HG03378 (cell line): Measurements from ENCODE around the gene ASMTL.
A peak's percentile ranks its signal among the peaks of the same experiment; 100 is the strongest.
"Not testable (repeated sequence)": the region's sequence is repeated elsewhere in the genome, so short reads cannot be mapped to it uniquely, and the experiment has no call there.

ENCODE experiments used
- ATAC-seq: cut with Tn5 transposase; IDR thresholded peaks from one replicate; pipeline ENCODE4 v1.9.1; 2021; ENCODE audit warnings: mild to moderate bottlenecking, moderate library complexity; ENCODE audit not compliant: unreplicated experiment

The ASMTL gene

GRCh38 chrX:1391707-1392375 lies 60.9 kb downstream of the ASMTL start, which contains the start of gene SLC25A6:
TSS of gene SLC25A6 (minus strand) at chrX:1392113. CDS start at chrX:1392009, 104 bp downstream.
- peak; percentile 80 for ATAC-seq

GRCh38 chrX:1391370-1391706 lies 61.4 kb downstream of the ASMTL start:
- peak; percentile 2 for ATAC-seq

- no peak for ATAC-seq
These were observed 61.9 kb downstream of the ASMTL start for GRCh38 chrX:1390621-1391369.

- ATAC-seq, result no peak
These were observed 62.8 kb downstream of the ASMTL start for GRCh38 chrX:1389993-1390285.

- no peak for ATAC-seq
These were observed 63.3 kb downstream of the ASMTL start for GRCh38 chrX:1389181-1389992.

GRCh38 chrX:1388651-1389050 lies 64.1 kb downstream of the ASMTL start:
- ATAC-seq, result no peak

- no peak for ATAC-seq
These were observed 65.5 kb downstream of the ASMTL start for GRCh38 chrX:1387141-1387776.

GRCh38 chrX:1386338-1387127 lies 66.2 kb downstream of the ASMTL start:
- no peak for ATAC-seq

- no peak for ATAC-seq
These were observed 67.2 kb downstream of the ASMTL start for GRCh38 chrX:1385253-1386223.

- ATAC-seq, result no peak
These were observed 68.0 kb downstream of the ASMTL start for GRCh38 chrX:1384658-1385252.

GRCh38 chrX:1380672-1381233 lies 72.0 kb downstream of the ASMTL start:
- no peak for ATAC-seq

- ATAC-seq, result no peak
These were observed 74.4 kb downstream of the ASMTL start for GRCh38 chrX:1378306-1378759.

GRCh38 chrX:1368385-1368698 lies 84.4 kb downstream of the ASMTL start:
- no peak for ATAC-seq

- ATAC-seq, result not testable (repeated sequence)
These were observed 86.3 kb downstream of the ASMTL start for GRCh38 chrX:1366363-1366762.

GRCh38 chrX:1361910-1362309 lies 90.8 kb downstream of the ASMTL start:
- ATAC-seq, result no peak

- ATAC-seq, result no peak
These were observed 91.4 kb downstream of the ASMTL start for GRCh38 chrX:1361275-1361674.

GRCh38 chrX:1360171-1360570 lies 92.5 kb downstream of the ASMTL start:
- ATAC-seq, result no peak

GRCh38 chrX:1359477-1359873 lies 93.2 kb downstream of the ASMTL start:
- ATAC-seq, result no peak
